ENCODE measurements around the gene PRIM2.
"Not testable (repeated sequence)": the region's sequence is repeated elsewhere in the genome, so short reads cannot be mapped to it uniquely, and the experiment has no call there.

Gene PRIM2

GRCh38 chr6:57368965-57369731, 51.7 kb downstream of the PRIM2 start:
- not testable (repeated sequence) for DNase-seq

GRCh38 chr6:57371779-57372178, 54.3 kb downstream of the PRIM2 start:
- DNase-seq: not testable (repeated sequence)

GRCh38 chr6:57374764-57375163, 57.3 kb downstream of the PRIM2 start:
- not testable (repeated sequence) for DNase-seq

- not testable (repeated sequence) for DNase-seq
Observed at GRCh38 chr6:57376083-57376482, 58.7 kb downstream of the PRIM2 start.

- not testable (repeated sequence) for DNase-seq
Observed at GRCh38 chr6:57389038-57389592, 71.7 kb downstream of the PRIM2 start.

- DNase-seq: not testable (repeated sequence)
Observed at GRCh38 chr6:57390818-57391217, 73.4 kb downstream of the PRIM2 start.

DNA sequence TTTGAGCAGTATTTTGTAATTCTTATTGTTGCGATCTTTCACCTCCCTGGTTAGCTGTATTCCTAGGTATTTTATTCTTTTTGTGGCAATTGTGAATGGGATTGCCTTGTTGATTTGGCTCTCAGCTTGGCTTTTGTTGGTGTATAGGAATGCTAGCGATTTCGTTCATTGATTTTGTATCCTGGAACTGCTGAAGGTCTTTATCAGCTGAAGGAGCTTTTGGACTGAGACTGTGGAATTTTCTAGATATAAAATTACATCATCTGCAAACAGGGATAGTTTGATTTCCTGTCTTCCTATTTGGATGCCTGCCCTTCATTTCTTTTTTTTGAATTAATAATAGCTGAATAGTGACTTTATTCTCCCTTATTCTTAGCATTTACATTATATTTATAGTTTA, 74.6 kb downstream of the PRIM2 start:
- DNase-seq: not testable (repeated sequence)

DNA sequence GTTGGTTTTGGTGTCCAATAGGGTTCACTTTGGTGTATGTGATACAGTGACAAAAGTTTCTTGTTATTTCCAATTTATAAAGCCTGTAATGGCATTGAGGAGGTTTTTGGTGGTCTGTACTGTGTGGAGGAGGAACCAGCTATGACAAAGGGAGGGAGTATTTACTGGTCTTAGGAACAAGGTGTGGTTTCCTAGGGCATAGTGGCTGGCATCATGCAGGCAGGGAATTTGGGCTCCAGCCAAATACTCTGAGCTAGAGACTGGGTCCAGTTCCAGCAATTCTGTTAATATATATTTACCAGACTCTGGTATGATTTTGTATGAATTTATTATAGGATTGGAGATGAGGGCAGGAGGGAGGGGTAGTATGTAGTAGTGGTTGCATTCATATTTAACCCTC, 101.9 kb downstream of the PRIM2 start:
- DNase-seq: not testable (repeated sequence)

- DNase-seq: no peak
Observed at GRCh38 chr6:57421503-57421902, 104.1 kb downstream of the PRIM2 start.

DNA sequence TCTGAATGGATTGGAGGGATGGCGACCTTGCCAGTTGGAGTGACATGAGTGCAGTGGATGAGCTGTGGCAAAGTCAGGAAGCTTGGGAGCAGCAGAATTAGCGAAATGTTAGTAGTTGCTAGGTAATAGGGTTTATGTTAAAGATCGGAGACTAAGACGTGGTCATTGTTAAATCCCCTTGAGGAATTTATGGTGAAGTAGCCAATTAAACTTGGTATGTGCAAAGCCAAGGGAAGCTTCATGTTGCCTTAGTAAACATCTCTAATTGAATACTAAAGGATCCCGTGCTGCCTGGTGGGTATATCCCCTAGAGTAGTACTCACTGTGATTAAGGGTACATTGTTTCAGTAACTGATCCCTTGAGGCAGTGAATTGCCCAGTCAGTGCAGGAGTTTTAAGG, 106.0 kb downstream of the PRIM2 start:
- no peak for DNase-seq

- not testable (repeated sequence) for DNase-seq
Observed at GRCh38 chr6:57431742-57432141, 114.3 kb downstream of the PRIM2 start.

DNA sequence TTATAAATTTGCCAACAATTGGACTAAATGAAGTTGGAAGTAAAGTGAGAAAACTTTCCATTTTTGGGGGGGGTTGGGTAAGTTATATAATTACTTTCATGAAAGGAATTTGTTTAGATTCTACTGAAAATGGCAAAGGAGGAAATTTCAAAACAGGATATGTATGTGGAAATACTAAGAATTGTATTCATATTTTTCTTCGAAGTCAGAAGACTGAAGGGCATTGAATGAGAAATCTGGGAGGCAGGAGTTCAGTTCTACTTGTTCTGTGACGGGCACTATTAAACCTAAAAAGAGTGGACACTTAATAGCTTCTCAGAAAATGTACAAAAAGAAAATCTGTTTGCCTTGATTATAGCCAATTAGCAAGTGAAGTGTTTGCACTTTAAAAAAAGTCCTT, 114.7 kb downstream of the PRIM2 start:
- no peak for DNase-seq

GRCh38 chr6:57432919-57433684, 115.7 kb downstream of the PRIM2 start:
- DNase-seq: no peak

- not testable (repeated sequence) for DNase-seq
Observed at GRCh38 chr6:57433790-57434189, 116.4 kb downstream of the PRIM2 start.

- DNase-seq: no peak
Observed at GRCh38 chr6:57434944-57435343, 117.5 kb downstream of the PRIM2 start.

DNA sequence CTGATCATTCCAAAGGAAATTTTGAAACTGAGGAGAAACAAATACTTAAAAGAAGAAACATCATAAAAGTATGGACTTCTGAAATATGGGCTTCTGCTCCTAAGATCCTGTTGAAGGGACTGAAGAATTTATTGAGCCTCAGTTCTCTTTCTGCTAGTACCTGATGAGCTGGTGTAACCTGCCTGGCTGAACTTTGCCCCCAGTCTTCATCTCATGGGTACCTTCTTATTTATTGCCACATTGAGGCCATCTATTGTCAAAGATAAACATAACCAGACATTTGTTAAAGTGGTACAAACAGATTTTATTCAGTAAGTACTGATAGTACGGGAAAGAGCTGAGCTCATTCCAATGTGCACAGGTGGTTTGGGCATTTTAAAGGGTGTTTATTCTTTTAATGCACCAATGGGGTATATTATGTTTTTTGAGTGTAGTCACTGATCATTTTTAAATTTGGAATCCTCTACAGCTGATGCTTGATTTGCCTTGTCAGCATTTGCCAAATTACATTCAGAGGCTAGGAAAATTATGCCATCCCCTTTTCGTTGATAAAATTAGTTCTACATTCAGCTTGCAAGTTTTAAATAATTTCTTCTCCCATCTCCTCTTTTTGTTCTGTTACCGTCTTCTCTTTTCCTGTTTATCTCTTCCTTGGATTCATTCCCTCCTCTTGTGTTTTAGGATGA, 118.2 kb downstream of the PRIM2 start:
- DNase-seq: no peak

DNA sequence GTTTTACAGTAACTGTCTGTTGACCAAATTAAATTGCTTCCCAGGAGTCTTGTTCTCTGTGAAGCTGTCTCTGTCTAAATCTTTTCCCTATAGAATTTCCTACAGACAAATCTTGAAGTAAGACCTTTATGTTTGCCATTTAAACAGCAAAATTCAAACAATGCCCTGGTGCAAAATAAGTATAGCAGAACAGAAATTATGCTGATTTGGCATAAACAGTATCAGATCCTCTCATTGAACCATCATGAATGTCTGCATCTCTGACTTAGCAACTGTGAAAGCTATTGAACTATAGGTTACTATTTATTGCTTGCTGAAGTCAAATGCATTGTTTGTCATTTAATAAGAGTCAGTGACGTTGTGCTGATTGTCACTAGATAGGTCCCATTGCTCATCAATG, 123.3 kb downstream of the PRIM2 start:
- not testable (repeated sequence) for DNase-seq

DNA sequence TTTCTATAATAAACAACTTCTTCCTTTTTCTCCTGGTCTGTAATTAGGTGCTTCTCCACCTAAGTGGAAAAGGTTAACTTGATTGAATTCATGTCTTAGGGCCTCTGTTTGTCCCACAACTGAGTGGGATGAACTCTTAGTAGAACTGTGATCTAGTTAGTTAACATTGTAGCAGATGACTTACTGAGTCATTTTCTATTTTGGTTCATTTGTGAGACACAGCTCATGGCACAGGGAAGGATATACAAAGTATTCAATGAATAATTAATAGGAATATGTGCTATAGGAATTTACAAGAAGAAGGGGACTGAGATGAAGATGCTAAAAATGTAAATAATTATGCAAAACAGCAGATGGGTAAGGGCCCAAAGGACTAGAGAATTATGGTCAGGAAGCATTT, 124.7 kb downstream of the PRIM2 start:
- not testable (repeated sequence) for DNase-seq

DNA sequence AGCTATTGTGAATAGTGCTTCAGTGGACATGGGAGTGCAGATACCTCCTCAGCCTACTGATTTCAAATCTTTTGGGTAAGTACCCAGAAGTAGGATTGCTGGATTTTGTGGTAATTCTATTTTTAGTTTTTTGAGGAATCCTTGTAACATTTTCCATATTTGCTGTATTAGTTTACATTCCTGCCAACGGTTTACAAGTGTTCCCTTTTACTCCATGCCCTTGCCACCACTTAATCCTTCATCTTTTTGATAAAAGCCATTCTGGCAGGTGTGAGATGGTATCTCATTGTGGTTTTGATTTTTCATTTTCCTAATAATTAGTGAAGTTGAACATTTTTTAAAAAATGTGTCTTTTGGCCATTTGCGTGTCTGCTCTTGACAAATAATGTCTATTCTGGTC, 125.8 kb downstream of the PRIM2 start:
- DNase-seq: not testable (repeated sequence)

GRCh38 chr6:57444787-57445186, 127.4 kb downstream of the PRIM2 start:
- DNase-seq: not testable (repeated sequence)

DNA sequence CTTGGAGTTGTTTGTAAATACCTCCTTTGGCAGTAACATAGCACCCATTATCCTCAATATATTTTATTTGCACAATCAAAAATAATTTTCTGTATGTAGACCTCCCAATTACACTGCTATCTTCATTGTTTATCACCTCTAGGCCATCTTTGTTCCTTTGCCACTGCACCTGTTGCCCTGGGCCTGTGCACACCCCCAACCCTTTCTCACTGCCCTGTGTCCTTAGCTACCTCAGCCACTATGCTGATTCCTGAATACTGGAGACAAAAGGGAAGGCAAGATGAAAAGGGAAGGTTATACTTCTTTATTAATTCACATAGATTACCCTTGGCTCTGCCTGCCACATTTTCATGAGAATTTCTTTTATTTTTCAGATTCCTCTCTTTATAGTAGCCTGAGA, 127.9 kb downstream of the PRIM2 start:
- DNase-seq: not testable (repeated sequence)

GRCh38 chr6:57445790-57446468, 128.5 kb downstream of the PRIM2 start:
- DNase-seq: not testable (repeated sequence)

Data from NCI-H510A (cell line).